H9 (cell line): ENCODE measurements around the gene TMEM156. TPM values are rescaled to one million over a fixed set of nuclear protein-coding genes. Genes with fewer than 3 reads are reported as not detected.

Source experiments
- DNase-seq: peaks from one replicate; pipeline ENCODE4 v3.0.0-alpha.2; 2017
- H2AFZ ChIP-seq: one replicate; pipeline ENCODE4 v1.6.1; 2013; ENCODE audit warnings: mild to moderate bottlenecking, low read length, control low read depth, moderate library complexity
- H2AK5ac ChIP-seq: 2 replicates; pipeline ENCODE4 v1.6.1; 2013; ENCODE audit warnings: low read length, control low read depth, mixed read lengths; ENCODE audit not compliant: insufficient read length
- H2BK120ac ChIP-seq: one replicate; pipeline ENCODE4 v1.6.1; 2013; ENCODE audit warnings: low read depth, mild to moderate bottlenecking, low read length, control low read depth, inconsistent platforms; ENCODE audit not compliant: poor library complexity, severe bottlenecking
- H2BK12ac ChIP-seq: 2 replicates; pipeline ENCODE4 v1.6.1; 2013; ENCODE audit warnings: low read length, control low read depth, mixed read lengths, low read depth; ENCODE audit not compliant: insufficient read length
- H2BK15ac ChIP-seq: 2 replicates; pipeline ENCODE4 v1.6.1; 2013; ENCODE audit warnings: low read depth, low read length, control low read depth
- H2BK20ac ChIP-seq: one replicate; pipeline ENCODE4 v1.6.1; 2013; ENCODE audit warnings: low read depth, mild to moderate bottlenecking, low read length, control low read depth, inconsistent platforms; ENCODE audit not compliant: poor library complexity, severe bottlenecking
- H2BK5ac ChIP-seq: 2 replicates; pipeline ENCODE4 v1.6.1; 2013; ENCODE audit warnings: low read length, control low read depth, mixed read lengths; ENCODE audit not compliant: insufficient read length
- H3K14ac ChIP-seq: 2 replicates; pipeline ENCODE4 v1.6.1; 2013; ENCODE audit warnings: low read length, control low read depth; ENCODE audit not compliant: insufficient read depth
- H3K18ac ChIP-seq: 2 replicates; pipeline ENCODE4 v1.6.1; 2013; ENCODE audit warnings: low read depth, mild to moderate bottlenecking, mixed read lengths, low read length, control low read depth; ENCODE audit not compliant: insufficient read length
- H3K23ac ChIP-seq: 2 replicates; pipeline ENCODE4 v1.6.1; 2013; ENCODE audit warnings: low read length, control low read depth, mixed read lengths, low read depth; ENCODE audit not compliant: insufficient read length
- H3K23me2 ChIP-seq: 2 replicates; pipeline ENCODE4 v1.6.1; 2013; ENCODE audit warnings: low read depth, mild to moderate bottlenecking, mixed read lengths, low read length, control low read depth; ENCODE audit not compliant: insufficient read length, poor library complexity, severe bottlenecking
- H3K27ac ChIP-seq: 2 replicates; pipeline ENCODE4 v1.5.1; 2013; ENCODE audit warnings: low read length, control low read depth, mixed read lengths, low read depth; ENCODE audit not compliant: insufficient read length
- H3K27me3 ChIP-seq: 2 replicates; pipeline ENCODE4 v1.6.1; 2013; ENCODE audit warnings: low read length, control low read depth, inconsistent platforms; ENCODE audit not compliant: insufficient read depth
- H3K4ac ChIP-seq: 2 replicates; pipeline ENCODE4 v1.6.1; 2013; ENCODE audit warnings: low read depth, mild to moderate bottlenecking, control low read depth, inconsistent platforms, low read length, moderate library complexity
- H3K4me1 ChIP-seq: 2 replicates; pipeline ENCODE4 v1.6.1; 2013; ENCODE audit warnings: low read length, control low read depth, inconsistent platforms; ENCODE audit not compliant: insufficient read depth
- H3K4me2 ChIP-seq: 2 replicates; pipeline ENCODE4 v1.6.1; 2013; ENCODE audit warnings: low read length, control low read depth, mixed read lengths; ENCODE audit not compliant: insufficient read length, insufficient read depth
- H3K56ac ChIP-seq: 2 replicates; pipeline ENCODE4 v1.6.1; 2013; ENCODE audit warnings: low read depth, mild to moderate bottlenecking, mixed read lengths, low read length, control low read depth; ENCODE audit not compliant: insufficient read length
- H3K79me1 ChIP-seq: 2 replicates; pipeline ENCODE4 v1.6.1; 2013; ENCODE audit warnings: low read depth, mild to moderate bottlenecking, moderate library complexity, low read length, control low read depth, inconsistent platforms; ENCODE audit not compliant: insufficient read depth, poor library complexity, severe bottlenecking
- H3K79me2 ChIP-seq: 2 replicates; pipeline ENCODE4 v1.6.1; 2013; ENCODE audit warnings: low read length, control low read depth, inconsistent platforms; ENCODE audit not compliant: insufficient read depth
- H3K9ac ChIP-seq: 2 replicates; pipeline ENCODE4 v1.6.1; 2013; ENCODE audit warnings: low read length, control low read depth, mixed read lengths; ENCODE audit not compliant: insufficient read length; ENCODE audit errors: extremely low read depth
- H3K9me3 ChIP-seq: one replicate; pipeline ENCODE4 v1.6.1; 2013; ENCODE audit warnings: low read depth, low read length, inconsistent platforms; ENCODE audit not compliant: control insufficient read depth
- H3T11ph ChIP-seq: one replicate; pipeline ENCODE4 v1.6.1; 2013; ENCODE audit warnings: mild to moderate bottlenecking, low read length, control low read depth, inconsistent platforms
- H4K20me1 ChIP-seq: one replicate; pipeline ENCODE4 v1.6.1; 2013; ENCODE audit not compliant: control insufficient read depth, insufficient read length, insufficient read depth
- H4K5ac ChIP-seq: 2 replicates; pipeline ENCODE4 v1.6.1; 2013; ENCODE audit warnings: low read depth, mild to moderate bottlenecking, mixed read lengths, low read length, control low read depth; ENCODE audit not compliant: insufficient read length
- H4K8ac ChIP-seq: replicated peaks from 2 replicates; pipeline ENCODE4 v1.6.1; 2013; ENCODE audit warnings: low read length, control low read depth, mixed read lengths, low read depth; ENCODE audit not compliant: insufficient read length
- H4K91ac ChIP-seq: 2 replicates; pipeline ENCODE4 v1.6.1; 2013; ENCODE audit warnings: low read depth, mild to moderate bottlenecking, moderate library complexity, mixed read lengths, low read length, control low read depth; ENCODE audit not compliant: insufficient read length
- H3K27ac Mint-ChIP-seq, 3 experiments: 2 replicates in 2 of 3; 3 replicates in 1 of 3; pipeline ENCODE4 v1.8.0; 2020 to 2021; ENCODE audit warnings: mixed read lengths in 3 of 3, mild to moderate bottlenecking in 1 of 3, moderate library complexity in 1 of 3
- H3K27me3 Mint-ChIP-seq: 2 replicates; pipeline ENCODE4 v1.8.0; 2021; ENCODE audit warnings: low read depth, mild to moderate bottlenecking, moderate library complexity, mixed read lengths
- H3K36me3 Mint-ChIP-seq, 3 experiments: 2 replicates in 2 of 3; 3 replicates in 1 of 3; pipeline ENCODE4 v1.8.0; 2020 to 2021; ENCODE audit warnings: low read depth in 3 of 3, mixed read lengths in 3 of 3; ENCODE audit not compliant: insufficient read depth in 1 of 3
- H3K4me1 Mint-ChIP-seq, 2 experiments: 2 replicates each; pipeline ENCODE4 v1.8.0; 2020; ENCODE audit warnings: mixed read lengths in 2 of 2
- H3K4me3 Mint-ChIP-seq, 2 experiments: 2 replicates in 1 of 2; 3 replicates in 1 of 2; pipeline ENCODE4 v1.8.0; 2020 to 2021; ENCODE audit warnings: mild to moderate bottlenecking in 2 of 2, mixed read lengths in 2 of 2, moderate library complexity in 1 of 2
- H3K9me3 Mint-ChIP-seq, 2 experiments: 2 replicates in 1 of 2; 3 replicates in 1 of 2; pipeline ENCODE4 v1.8.0; 2020; ENCODE audit warnings: mild to moderate bottlenecking in 2 of 2, mixed read lengths in 2 of 2, moderate library complexity in 1 of 2
- WGBS: extraction: QIAGEN DNeasy Blood & Tissue Kit; methylation state at CpG from one replicate; pipeline ENCODE4 v1.1.7; 2013; ENCODE audit warnings: missing lambda C conversion rate, low lambda C conversion rate, mixed read lengths; ENCODE audit not compliant: insufficient read length; ENCODE audit errors: extremely low coverage; 5-methylcytosine and 5-hydroxymethylcytosine counted together
- total RNA-seq: library from RNA; stranded (reverse); gene quantifications from 2 replicates; pipeline ENCODE4 v1.2.1, GENCODE V29; 2021
- TF ChIP-seq, protein P1 (sequence below): fragments of 200-600 bp; sonication (generic); conservative IDR thresholded peaks from 3 replicates; pipeline ENCODE4 v1.8.0; 2021; ENCODE audit warnings: antibody characterized with exemption, mild to moderate bottlenecking

The TMEM156 gene
- total RNA-seq, 1 experiment from 2014 or later, result not detected

- H3K4me3 Mint-ChIP-seq, result no peak overlapping the region
- Histone ChIP-seq H3K23ac (no peak overlapping the region), H3K9me3 (no peaks in the 10 kb centered on the region), H3K4ac (no peak overlapping the region), H3K27me3 (no peaks in the 10 kb centered on the region), H3K18ac (no peak overlapping the region), H2BK5ac (no peak overlapping the region), H2AK5ac (no peak overlapping the region), H3K4me2 (no peak overlapping the region), H3K27ac (no peak overlapping the region), H3K79me2 (no peaks in the 10 kb centered on the region), H4K20me1 (no peaks in the 10 kb centered on the region), H2BK12ac (no peak overlapping the region), H4K91ac (no peak overlapping the region), H2AFZ (no peak overlapping the region), H3K56ac (no peak overlapping the region), H2BK20ac (no peak overlapping the region), H2BK120ac (no peak overlapping the region), H3K23me2 (no peaks in the 10 kb centered on the region), H4K5ac (no peak overlapping the region), H3K4me1 (no peaks in the 10 kb centered on the region), H3T11ph (no peak overlapping the region), H3K79me1 (no peaks in the 10 kb centered on the region), H4K8ac (no peak overlapping the region), H2BK15ac (no peak overlapping the region), H3K14ac (no peak overlapping the region), H3K9ac (no peak overlapping the region)
- H3K36me3 Mint-ChIP-seq, result peaks cover 0 to 12% (median 8%) of the 10 kb centered on the region in 3 experiments; a peak in 3 of 7 replicates
- WGBS, result no CpG with 5 or more reads among the region's 5 CpGs
- H3K27ac Mint-ChIP-seq, result no peak overlapping the region
- TF ChIP-seq, protein P1, sequence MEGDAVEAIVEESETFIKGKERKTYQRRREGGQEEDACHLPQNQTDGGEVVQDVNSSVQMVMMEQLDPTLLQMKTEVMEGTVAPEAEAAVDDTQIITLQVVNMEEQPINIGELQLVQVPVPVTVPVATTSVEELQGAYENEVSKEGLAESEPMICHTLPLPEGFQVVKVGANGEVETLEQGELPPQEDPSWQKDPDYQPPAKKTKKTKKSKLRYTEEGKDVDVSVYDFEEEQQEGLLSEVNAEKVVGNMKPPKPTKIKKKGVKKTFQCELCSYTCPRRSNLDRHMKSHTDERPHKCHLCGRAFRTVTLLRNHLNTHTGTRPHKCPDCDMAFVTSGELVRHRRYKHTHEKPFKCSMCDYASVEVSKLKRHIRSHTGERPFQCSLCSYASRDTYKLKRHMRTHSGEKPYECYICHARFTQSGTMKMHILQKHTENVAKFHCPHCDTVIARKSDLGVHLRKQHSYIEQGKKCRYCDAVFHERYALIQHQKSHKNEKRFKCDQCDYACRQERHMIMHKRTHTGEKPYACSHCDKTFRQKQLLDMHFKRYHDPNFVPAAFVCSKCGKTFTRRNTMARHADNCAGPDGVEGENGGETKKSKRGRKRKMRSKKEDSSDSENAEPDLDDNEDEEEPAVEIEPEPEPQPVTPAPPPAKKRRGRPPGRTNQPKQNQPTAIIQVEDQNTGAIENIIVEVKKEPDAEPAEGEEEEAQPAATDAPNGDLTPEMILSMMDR, result no peak
- DNase-seq, result no peak
- no peaks in the 10 kb centered on the region for H3K27me3 Mint-ChIP-seq
- 0 out of 4 replicates have a peak, but pooled peaks cover 0 to 2% of the 10 kb centered on the region in 2 experiments for H3K4me1 Mint-ChIP-seq
- no peaks in the 10 kb centered on the region for H3K9me3 Mint-ChIP-seq
Observed at GRCh38 chr4:38935391-38936073, 96.7 kb downstream of the TMEM156 start.
